Bone marrow (tissue), 2 donors: Measurements from ENCODE around the gene PCSK2.

Source experiments
- DNase-seq, 2 donors: peaks; one replicate each; lab custom pipeline; 2025; lab: John Stamatoyannopoulos, UW

Gene PCSK2

GRCh38 chr20:17446171-17446570 lies 219.3 kb downstream of the PCSK2 start:
- no peak for DNase-seq

DNA sequence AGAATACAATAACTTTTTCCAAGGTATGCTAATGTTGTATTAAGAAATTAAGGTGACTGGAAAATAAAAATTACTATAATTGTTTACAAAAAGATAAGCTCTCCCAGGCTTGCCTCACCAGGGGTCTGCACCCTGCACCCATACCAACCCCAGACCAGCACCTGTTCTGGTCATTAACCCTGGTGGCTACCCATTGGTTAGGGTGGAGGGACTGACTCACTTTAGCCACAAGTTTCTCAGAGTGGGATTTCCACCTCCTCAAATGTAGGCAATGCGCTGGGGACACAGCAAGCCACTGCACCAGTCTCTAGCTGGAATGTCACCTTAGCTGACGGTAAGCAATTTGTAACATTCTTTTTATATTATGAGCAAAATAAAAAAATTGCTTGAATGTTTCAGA lies 221.2 kb downstream of the PCSK2 start:
- DNase-seq, result no peak

- no peak for DNase-seq
Measured at GRCh38 chr20:17449031-17449430, 222.2 kb downstream of the PCSK2 start.

GRCh38 chr20:17452441-17452840 lies 225.6 kb downstream of the PCSK2 start:
- no peak for DNase-seq

DNA sequence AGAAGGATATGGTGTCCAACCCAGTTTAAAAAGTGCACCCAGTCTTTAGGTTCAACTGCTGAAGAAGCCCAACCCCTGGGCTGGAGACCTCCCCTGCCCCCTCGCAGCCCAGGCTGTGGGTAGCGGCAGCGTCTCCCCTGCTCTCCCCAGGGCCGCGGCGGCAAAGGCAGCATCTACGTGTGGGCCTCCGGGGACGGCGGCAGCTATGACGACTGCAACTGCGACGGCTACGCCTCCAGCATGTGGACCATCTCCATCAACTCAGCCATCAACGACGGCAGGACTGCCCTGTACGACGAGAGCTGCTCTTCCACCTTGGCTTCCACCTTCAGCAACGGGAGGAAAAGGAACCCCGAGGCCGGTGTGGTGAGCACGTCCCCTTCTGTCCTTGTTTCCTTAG lies 226.8 kb downstream of the PCSK2 start:
- DNase-seq, result no peak

DNA sequence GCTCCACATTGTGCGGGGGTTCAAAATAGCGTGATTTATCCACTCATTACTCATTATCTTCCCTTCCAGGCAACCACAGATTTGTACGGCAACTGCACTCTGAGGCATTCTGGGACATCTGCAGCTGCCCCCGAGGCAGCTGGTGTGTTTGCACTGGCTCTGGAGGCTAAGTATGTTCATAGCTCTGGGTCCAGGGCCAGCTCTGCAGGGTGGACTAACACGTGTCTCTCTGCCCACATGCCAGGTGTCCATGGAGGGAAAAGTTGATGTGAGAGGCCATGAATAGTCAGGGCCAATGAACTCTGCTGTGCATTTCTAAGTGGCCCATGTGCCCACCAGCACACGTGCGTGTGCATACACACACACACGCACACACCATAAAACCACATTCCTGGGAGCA lies 229.4 kb downstream of the PCSK2 start:
- DNase-seq, result no peak

DNA sequence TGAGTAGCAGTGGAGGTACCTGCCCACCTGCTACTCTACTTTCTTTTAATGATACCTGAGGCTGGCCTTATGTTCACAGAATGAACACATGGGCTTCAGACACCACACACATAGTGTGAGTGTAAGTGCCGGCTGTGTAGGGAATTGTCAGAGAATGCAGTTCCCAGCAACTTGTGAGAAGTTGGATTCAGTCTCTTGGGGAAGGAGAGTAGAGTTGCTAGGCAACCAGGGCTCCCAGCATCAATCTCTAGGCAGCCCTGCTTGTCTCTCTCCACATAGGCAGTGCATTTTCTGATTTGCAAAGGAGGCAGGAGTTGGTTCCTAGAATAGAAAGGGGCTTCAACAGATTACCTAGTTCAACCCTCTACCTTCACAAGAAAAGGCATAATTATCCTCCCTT lies 230.2 kb downstream of the PCSK2 start:
- no peak for DNase-seq

DNA sequence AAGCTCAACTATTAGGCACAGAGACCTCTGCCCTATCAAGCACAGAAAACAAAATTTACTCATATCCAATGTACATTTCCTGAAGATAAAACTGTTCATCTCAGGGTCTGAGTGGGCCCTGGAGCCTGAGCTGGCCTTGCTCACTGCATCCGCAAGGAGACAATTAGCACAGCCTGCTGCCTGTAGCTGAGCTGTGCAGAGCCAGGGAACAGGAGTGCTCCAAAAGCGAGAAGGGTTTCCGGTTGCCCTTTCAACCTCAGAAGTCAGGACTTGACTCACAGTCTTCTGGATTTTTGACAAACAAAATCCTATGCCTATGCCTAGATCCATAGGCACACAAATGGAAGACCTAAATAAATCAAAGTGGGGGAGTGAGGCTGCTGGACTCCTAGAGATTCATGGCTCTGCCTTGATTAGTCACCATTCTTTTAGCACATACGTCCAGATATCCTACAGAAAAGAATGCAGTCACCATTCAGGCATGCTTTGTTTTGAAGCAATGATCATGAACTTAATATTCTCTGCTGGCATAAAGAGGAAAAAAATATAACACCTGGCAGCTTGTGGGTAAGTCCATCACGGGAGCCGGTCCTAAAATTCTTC lies 230.8 kb downstream of the PCSK2 start:
- no peak for DNase-seq

DNA sequence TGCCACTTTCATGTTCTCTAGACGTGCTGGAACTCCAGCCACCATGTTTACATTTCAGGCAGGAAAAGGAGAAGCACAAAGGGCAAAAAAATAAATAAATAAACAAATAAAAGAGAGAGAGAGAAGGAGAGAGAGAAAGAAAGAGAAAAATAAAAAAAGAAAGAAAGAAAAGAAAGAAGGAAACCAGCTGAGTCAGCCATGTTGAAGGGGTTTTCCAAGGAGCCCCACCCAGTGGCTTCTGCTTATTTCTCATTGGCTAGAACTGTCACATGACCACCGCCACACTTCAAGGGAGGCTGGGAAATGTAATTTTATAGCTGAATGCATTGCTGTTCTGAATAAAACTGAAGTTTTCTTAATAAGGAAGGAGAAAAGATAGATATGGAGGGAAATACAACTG lies 233.3 kb downstream of the PCSK2 start:
- DNase-seq, result no peak

GRCh38 chr20:17461941-17462340 lies 235.1 kb downstream of the PCSK2 start:
- no peak for DNase-seq

GRCh38 chr20:17463711-17464110 lies 236.9 kb downstream of the PCSK2 start:
- no peak for DNase-seq

DNA sequence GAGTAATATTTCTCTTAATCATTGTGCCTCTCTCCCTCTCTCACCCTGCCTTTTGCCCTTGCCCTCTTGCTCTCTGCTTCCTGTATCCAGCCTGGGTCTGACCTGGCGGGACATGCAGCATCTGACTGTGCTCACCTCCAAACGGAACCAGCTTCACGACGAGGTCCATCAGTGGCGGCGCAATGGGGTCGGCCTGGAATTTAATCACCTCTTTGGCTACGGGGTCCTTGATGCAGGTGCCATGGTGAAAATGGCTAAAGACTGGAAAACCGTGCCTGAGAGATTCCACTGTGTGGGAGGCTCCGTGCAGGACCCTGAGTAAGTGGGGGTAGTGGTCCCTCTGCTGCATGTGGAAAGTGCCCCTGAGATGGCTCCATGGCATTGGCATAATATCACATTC lies 238.4 kb downstream of the PCSK2 start:
- no peak for DNase-seq

- DNase-seq, result no peak
Measured at GRCh38 chr20:17466641-17467040, 239.8 kb downstream of the PCSK2 start.

GRCh38 chr20:17467120-17467655 lies 240.3 kb downstream of the PCSK2 start:
- no peak for DNase-seq

DNA sequence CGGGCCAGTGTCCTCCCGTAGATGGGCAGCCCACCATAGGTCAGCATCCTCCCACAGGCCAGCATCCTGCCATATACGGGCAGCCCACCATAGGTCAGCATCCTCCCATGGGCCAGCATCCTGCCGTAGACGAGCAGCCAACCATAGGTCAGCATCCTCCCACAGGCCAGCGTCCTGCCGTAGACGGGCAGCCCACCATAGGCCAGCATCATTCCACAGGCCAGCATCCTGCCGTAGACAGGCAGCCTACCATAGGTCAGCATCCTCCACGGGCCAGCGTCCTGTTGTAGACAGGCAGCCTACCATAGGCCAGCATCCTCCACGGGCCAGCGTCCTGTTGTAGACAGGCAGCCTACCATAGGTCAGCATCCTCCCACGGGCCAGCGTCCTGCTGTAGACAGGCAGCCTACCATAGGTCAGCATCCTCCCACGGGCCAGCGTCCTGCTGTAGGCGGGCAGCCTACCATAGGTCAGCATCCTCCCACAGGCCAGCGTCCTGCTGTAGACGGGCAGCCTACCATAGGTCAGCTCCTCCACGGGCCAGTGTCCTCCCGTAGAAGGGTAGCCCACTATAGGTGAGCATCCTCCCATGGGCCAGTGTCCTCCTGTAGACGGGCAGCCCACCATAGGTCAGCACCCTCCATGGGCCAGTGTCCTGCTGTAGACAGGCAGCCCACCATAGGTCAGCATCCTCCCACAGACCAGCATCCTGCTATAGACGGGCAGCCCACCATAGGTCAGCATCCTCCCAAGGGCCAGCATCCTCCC lies 241.4 kb downstream of the PCSK2 start:
- no peak for DNase-seq

DNA sequence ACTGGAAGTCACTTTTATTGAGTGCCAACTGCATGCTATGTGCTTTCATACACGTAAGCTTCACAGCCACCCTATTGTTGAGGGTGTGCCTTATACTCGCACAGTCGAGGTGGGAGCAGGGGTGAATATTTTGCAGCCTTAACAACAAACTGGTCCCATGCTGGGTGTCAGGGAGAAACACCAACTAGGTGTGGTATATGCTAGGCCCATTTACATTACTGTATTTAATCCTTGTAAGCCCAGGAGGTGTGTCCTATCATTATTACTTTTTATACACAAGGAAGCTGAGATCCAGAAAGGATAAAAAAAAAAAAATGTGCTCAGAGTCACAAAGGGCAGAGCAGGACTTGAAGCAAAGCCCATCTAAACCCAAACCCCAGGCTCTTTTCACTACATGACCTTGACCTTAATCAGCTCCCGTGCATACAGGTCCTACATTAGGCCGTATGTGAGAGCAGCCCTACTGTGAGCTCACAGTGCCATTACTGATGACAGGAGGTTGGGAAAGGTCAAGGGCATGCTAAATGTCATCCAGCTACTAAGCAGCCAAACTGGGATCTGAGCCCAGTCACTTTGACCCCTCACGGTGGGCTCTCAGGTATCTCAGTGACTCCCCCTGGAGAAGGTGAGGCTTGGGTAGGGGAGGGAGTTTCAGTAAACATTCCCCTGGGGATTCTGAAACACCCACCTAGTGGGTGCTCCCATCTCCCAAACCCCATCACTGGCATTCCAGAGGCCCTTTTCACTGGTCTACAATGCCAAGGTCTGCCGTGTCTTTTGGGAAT lies 242.6 kb downstream of the PCSK2 start:
- DNase-seq, result no peak

DNA sequence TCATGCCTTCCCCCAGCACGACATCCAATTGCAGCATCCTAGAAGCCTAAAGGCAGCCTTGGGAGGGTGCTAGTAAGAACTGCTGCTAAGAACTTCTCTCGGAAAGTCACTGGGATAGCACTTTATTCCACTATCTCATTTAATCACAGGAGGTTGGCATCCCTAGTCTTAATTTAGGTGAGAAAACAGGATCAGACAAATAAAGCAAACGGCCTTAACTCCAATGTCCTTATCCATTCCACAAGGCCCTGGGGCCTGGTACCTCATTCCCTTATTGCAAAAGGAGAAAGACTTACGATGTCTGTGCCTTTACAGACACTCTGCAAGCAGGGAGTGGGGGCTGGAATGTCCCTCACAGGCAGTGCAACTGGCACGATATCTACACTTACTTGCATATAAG lies 243.7 kb downstream of the PCSK2 start:
- DNase-seq, result no peak

DNA sequence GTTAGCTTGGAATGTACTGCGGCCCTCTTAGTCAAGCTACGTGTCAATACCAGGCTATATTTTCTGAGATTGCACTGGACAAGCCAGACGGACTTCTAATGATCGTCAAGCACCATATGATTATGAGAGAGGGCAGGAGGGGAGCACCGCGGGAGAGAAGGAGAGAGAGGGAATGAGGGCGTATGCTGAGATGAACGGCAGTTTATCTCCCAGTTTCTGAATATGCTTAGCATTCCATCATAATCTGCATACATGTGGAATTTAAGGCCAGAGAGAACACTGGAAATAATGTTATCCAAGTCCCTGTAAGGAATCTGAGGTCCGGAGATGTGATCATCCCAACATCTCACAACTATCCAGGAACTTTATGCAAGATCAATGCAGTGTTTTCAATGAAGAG lies 244.1 kb downstream of the PCSK2 start:
- no peak for DNase-seq

DNA sequence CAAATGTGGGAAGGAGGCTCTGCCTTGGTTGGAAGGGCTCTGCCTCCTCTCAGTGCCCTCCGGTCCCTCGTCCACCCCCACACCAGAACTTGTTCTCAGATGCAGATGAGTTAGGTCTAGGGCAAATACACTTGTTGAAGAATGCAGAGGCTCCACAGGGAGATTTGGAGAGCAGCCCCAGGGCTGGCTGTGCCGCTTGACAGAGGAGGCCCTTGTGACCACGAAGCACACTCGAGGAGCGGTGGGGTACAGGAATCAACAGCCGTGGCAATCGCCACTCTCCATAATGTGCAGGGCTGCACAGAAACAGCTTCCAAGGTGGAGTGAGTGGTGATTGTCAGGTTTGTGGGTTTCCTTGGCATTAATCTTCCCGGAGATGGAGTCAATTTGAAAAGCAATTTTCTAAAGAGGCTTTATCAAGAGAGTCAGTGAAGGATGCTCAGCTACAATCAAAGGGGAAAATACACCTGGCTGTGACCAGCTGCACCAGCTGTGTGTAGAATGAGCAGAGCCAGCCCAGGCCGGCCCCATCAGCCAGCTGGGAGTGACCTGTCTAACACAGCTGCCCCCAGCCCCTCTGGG lies 244.9 kb downstream of the PCSK2 start:
- no peak for DNase-seq

DNA sequence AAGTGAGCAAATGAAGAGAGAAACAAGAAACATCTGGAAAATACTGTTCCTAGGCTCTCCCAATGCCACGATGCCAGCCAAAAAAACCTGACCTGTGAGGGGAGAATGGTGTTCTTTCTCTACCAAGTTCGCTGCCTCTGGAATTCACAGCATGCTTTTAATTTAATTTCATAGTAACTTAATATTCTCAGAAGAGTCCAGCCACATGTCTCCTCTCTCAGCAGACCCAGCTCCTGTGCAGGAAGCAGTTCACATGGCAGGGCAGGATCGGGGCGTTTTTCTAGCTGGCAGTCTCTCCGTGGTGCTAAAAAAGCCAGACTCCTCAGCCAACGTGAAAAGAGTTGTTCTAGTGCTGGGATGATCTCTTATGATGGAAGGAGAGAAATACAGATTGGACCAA lies 246.8 kb downstream of the PCSK2 start:
- no peak for DNase-seq

DNA sequence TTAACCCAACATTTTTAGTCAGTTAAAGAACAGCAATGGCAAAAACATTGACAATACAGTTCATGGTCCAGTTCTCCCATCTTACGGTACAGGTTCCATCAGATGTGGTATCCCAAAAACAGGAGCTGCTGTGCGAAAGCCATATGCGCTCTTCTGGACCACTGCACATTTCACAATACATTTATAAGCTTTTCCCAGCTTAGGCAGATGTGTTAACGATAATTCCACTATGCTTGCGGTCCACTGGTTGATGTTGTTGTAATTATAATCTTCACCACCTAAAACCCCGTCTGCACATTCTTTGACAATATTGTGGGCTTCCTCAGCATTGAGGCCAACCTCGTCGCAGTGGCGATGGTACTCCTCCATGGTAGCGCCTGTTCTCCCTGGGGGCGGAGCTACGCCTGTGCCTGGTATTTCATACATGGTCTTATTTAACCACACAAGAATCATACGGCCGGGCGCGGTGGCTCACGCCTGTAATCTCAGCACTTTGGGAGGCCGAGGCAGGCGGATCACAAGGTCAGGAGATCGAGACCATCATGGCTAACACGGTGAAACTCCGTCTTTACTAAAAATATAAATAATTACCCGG lies 252.3 kb downstream of the PCSK2 start:
- no peak for DNase-seq

DNA sequence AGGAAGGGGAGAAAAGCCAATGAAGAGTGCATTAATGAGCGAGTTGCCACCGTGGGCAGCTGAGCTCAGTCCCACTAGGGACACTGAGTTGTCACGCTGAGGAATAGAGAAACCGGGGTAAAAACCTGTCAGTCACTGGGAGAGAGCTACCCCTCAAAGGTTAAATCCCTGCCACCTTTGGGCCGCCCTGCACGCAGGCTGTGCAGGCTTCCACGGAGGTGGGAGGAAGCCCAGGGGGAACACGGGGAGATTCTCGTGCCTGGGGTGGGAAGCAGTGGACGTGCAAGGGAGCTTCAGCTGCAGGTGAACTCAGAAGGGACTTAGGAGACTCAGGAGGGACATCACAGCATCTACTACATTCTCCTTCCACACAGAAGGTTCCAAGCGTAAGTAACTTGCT lies 253.9 kb downstream of the PCSK2 start:
- DNase-seq, result no peak
